LNCAP (cell line): ENCODE data around the gene TRIB2.

ENCODE experiments used
- TF ChIP-seq, protein P1 (sequence below): fragments of 450-650 bp; IDR thresholded peaks from 2 replicates; pipeline ENCODE4 v1.5.1; 2017; ENCODE audit warnings: mild to moderate bottlenecking

The TRIB2 gene

DNA sequence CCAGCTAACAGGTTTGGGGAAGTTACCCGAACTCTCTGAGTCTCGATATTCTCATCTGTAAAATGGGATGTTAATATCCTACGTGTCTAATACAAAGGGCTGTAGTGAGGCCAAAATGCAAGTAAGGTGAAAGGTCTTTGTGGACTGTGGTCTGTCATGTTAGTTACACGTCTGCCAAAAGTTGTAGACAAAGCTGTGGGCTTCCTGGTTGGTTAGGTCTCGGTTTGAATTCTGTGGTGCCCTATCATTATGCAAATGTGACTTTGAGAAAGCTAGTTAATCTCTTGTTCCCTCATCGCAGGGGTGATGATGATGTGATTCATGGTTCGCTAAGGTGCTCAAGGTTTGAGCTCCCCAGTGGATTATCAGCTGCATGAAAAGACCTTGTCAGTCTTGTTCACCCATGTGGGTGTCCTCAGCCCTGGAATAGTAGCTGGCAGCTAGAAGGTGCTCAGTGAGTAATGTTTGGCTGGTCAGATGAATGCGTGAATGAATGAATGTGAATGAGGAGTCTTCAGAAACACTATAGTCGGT lies 23.1 kb downstream of the TRIB2 start:
- TF ChIP-seq, protein P1, sequence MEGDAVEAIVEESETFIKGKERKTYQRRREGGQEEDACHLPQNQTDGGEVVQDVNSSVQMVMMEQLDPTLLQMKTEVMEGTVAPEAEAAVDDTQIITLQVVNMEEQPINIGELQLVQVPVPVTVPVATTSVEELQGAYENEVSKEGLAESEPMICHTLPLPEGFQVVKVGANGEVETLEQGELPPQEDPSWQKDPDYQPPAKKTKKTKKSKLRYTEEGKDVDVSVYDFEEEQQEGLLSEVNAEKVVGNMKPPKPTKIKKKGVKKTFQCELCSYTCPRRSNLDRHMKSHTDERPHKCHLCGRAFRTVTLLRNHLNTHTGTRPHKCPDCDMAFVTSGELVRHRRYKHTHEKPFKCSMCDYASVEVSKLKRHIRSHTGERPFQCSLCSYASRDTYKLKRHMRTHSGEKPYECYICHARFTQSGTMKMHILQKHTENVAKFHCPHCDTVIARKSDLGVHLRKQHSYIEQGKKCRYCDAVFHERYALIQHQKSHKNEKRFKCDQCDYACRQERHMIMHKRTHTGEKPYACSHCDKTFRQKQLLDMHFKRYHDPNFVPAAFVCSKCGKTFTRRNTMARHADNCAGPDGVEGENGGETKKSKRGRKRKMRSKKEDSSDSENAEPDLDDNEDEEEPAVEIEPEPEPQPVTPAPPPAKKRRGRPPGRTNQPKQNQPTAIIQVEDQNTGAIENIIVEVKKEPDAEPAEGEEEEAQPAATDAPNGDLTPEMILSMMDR: no peak

DNA sequence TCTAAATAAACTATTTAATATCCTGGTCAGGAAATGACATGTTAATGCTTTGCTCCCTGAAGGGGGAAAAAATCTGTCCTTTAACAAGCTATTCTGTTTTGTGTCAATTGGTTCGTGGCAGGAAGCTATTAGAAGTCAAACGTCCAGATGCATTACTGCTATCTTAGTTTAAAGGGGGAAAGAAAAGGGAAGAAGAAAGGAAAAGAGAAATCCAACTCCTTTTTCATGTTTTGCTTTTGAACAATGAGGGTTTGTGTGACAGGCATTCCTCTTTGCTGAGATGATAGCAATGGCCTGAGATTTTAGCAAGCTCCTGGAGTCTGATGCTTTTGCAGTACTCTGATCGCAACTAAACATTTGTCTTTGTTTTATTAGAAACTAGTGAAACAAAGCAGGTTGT lies 24.6 kb downstream of the TRIB2 start:
- TF ChIP-seq, protein P1: no peak

DNA sequence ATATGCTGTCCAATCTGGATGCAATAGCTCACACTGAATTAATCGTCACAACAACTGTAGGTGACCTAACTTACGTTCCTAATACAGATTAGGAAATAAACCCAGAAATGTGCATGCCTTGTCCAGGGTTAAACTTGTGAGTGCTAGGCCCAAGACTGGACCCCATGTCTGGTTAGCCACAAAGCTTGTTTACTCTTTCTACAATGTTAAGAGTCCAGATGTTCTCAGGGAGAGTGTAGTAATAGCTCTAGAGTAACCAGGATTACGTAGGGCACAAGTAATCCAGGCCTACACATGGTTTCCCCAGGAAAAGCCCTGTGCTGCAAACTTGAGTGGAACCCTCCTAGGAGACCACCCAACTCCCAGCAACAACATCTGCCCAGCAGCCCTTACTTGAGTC lies 26.2 kb downstream of the TRIB2 start:
- TF ChIP-seq, protein P1: no peak

DNA sequence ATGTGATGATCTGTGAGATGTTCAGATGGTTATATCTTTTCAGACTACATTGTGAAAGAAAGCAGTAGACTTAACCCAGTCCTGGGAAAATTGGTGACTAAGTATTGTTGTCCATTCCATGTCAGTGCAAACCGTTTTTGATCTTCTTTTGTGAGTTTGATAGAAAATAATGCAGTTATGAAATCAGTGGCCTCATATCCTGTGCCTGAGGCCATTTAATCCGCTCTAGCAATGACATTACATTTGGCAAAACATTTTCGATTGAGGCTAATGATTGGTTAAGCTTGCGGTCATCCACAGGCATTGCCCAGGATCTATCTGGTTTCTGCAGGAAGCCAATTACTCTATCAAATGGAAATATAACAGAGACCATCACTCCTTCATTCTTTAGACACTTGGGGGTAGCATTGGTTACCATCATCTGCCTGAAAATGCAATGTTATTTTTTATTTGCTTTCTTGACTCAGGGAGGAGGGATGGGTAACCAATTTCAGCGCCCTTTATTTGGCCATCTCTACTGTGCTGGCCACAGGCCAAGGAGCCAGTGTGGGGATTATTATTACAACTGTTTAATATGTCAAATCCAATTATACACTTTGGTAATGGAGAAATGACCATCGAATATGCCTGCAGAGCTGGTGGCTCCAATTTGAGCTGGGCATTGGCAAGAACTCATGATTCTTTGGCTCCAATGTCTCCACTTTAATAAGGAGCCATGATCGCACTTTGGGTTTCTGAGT lies 33.6 kb downstream of the TRIB2 start:
- TF ChIP-seq, protein P1: no peak

DNA sequence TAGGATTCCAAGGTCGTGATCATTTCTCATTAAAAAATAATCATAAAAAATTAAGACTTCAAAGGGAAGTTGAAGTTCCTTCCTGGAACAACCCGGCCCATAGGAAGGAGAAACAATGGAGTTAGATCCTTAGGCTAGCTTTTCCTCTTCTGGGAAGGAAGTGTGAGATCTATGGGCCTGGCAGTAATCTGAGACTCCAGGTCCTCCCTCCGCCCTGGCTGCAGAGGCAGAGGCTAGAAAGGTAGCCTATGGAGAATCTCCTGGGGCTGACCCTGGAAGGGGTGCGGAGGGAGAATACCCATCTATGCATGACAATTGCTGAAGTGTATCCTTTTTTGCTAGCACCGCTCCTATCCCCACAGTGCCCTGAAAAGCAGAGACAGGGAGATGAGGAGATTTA lies 37.9 kb downstream of the TRIB2 start:
- TF ChIP-seq, protein P1: no peak

DNA sequence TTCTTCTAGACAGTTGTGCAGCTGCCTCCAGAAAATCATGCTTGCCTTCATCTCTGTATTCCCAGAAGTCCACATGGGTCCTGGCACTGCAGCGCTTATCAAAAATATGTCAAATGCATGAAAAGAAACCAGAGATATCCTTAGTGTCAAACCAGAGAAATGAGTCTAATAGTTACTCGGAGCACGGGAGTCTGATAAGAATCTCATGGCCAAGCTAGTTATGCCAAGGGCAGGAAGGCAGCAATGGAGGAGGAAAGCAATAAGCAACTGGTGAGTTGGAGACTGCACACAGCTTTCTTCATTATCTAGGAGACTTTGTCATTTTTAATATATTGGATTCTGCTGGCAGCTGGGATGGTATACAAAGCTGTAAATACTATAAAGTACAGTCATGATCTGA lies 38.6 kb downstream of the TRIB2 start:
- TF ChIP-seq, protein P1: no peak

DNA sequence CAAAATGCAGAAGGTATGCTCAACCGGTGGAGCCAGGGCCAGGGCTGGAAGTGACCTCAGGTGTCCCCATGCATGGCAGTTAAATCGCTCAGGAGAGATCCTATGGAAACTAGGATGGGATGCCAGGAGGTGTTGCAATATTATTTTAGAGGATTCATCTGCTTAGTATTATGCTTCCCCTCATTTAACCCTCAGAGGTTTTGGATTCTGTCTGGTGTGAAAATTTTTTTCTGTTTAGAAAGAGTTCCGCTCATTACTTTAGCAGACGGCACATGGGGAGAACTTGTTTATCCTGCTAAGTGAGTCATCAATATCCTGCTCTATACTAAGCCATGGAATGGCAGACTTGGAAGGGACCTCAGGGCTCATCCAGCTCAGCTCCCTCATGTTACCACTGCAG lies 42.5 kb downstream of the TRIB2 start:
- TF ChIP-seq, protein P1: no peak
